HCT116 (cell line): Measurements from ENCODE around the gene HSPB7.

Source experiments
- CBX3 ChIP-seq: IDR thresholded peaks from 2 replicates; pipeline ENCODE4 v1.6.1; 2012; ENCODE audit warnings: low read depth
- CEBPB ChIP-seq: IDR thresholded peaks from 2 replicates; pipeline ENCODE4 v1.6.1; 2012; ENCODE audit warnings: low read depth
- EZH2 ChIP-seq: fragments of 200-600 bp; sonication (generic); IDR thresholded peaks from 2 replicates; pipeline ENCODE4 v1.6.1; 2017; ENCODE audit warnings: antibody characterized with exemption, mixed run types
- EZH2phosphoT487 ChIP-seq: fragments of 200-600 bp; IDR thresholded peaks from 2 replicates; pipeline ENCODE4 v1.6.1; 2018; ENCODE audit warnings: antibody characterized with exemption, borderline replicate concordance
- JUND ChIP-seq: IDR thresholded peaks from 2 replicates; pipeline ENCODE4 v1.6.1; 2012
- POLR2A ChIP-seq: IDR thresholded peaks from 2 replicates; pipeline ENCODE4 v1.7.0; 2011; ENCODE audit warnings: borderline replicate concordance; ENCODE audit not compliant: insufficient read depth, insufficient read length; ENCODE audit errors: extremely low read depth
- POLR2AphosphoS5 ChIP-seq: IDR thresholded peaks from 2 replicates; pipeline ENCODE4 v1.6.1; 2011; ENCODE audit warnings: mild to moderate bottlenecking, low read depth, low read length, moderate library complexity
- ZNF274 ChIP-seq: fragments of 200-500 bp; sonication (Bioruptor generic); IDR thresholded peaks from 2 replicates; pipeline ENCODE4 v1.6.1; 2014; ENCODE audit warnings: mild to moderate bottlenecking, low read depth, low read length, inconsistent platforms
- TF ChIP-seq, protein P1 (sequence below), 3 experiments: fragments of 200-600 bp in 1 of 3; sonication (generic) in 1 of 3; IDR thresholded peaks in 2 of 3; conservative IDR thresholded peaks in 1 of 3; 2 replicates each; pipeline ENCODE4 v1.5.1; 2012 to 2017; ENCODE audit warnings: low read depth in 2 of 3, low read length in 2 of 3, antibody characterized with exemption in 1 of 3, borderline replicate concordance in 1 of 3, control low read depth in 1 of 3, mild to moderate bottlenecking in 1 of 3, mixed read lengths in 1 of 3, mixed run types in 1 of 3, moderate library complexity in 1 of 3; ENCODE audit not compliant: insufficient read depth in 1 of 3
- TF ChIP-seq, protein P2 (sequence below): IDR thresholded peaks from 2 replicates; pipeline ENCODE4 v1.6.1; 2011; ENCODE audit warnings: mild to moderate bottlenecking, low read length, moderate library complexity; ENCODE audit not compliant: insufficient replicate concordance; ENCODE audit errors: extremely low read depth

DNA sequence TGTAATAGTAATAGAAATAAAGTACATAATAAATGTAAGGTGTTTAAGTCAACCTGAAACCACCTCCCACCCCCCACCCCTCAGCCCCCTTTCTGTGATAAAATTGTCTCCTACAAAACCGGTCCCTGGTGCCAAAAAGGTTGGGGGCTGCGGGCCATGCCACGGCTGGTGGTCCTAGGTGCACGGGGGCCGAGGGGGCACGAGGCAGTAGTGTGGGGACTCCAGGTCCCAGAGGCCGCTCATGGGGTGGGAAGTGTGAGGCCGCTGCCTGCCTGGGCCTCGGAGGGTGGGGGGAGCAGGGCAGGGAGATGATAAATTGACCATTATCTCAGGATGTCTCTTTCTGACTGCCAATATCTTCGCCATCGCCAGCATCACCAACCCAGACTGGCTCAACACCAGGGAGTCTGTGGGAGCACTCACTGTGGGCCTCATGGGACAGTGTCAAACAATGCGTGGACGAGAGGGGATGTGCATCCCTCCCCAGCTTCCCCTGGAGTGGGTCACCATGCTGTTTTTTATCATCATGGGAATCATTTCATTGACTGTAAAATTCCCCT, 48.4 kb downstream of the HSPB7 start:
- TF ChIP-seq, protein P1, sequence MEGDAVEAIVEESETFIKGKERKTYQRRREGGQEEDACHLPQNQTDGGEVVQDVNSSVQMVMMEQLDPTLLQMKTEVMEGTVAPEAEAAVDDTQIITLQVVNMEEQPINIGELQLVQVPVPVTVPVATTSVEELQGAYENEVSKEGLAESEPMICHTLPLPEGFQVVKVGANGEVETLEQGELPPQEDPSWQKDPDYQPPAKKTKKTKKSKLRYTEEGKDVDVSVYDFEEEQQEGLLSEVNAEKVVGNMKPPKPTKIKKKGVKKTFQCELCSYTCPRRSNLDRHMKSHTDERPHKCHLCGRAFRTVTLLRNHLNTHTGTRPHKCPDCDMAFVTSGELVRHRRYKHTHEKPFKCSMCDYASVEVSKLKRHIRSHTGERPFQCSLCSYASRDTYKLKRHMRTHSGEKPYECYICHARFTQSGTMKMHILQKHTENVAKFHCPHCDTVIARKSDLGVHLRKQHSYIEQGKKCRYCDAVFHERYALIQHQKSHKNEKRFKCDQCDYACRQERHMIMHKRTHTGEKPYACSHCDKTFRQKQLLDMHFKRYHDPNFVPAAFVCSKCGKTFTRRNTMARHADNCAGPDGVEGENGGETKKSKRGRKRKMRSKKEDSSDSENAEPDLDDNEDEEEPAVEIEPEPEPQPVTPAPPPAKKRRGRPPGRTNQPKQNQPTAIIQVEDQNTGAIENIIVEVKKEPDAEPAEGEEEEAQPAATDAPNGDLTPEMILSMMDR (IDR thresholded peaks at IDR 0.05 in 2 of 3, conservative IDR thresholded peaks at IDR 0.05 in 1 of 3; ENCODE audit: borderline replicate concordance in 1 of 3, insufficient read depth in 1 of 3, low read depth in 2 of 3, low read length in 2 of 3): no peak
- TF ChIP-seq EZH2: no peak
- no peak for TF ChIP-seq ZNF274
- TF ChIP-seq POLR2AphosphoS5: no peak
- no peak for TF ChIP-seq POLR2A
- TF ChIP-seq, protein P2, sequence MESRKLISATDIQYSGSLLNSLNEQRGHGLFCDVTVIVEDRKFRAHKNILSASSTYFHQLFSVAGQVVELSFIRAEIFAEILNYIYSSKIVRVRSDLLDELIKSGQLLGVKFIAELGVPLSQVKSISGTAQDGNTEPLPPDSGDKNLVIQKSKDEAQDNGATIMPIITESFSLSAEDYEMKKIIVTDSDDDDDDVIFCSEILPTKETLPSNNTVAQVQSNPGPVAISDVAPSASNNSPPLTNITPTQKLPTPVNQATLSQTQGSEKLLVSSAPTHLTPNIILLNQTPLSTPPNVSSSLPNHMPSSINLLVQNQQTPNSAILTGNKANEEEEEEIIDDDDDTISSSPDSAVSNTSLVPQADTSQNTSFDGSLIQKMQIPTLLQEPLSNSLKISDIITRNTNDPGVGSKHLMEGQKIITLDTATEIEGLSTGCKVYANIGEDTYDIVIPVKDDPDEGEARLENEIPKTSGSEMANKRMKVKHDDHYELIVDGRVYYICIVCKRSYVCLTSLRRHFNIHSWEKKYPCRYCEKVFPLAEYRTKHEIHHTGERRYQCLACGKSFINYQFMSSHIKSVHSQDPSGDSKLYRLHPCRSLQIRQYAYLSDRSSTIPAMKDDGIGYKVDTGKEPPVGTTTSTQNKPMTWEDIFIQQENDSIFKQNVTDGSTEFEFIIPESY: no peak
- no peak for TF ChIP-seq CEBPB
- no peak for TF ChIP-seq JUND
- TF ChIP-seq EZH2phosphoT487: no peak
- TF ChIP-seq CBX3: no peak
